HCT116 (cell line): ENCODE data around the gene SIT1.

Source experiments
- CEBPB ChIP-seq: IDR thresholded peaks from 2 replicates; pipeline ENCODE4 v1.6.1; 2012; ENCODE audit warnings: low read depth
- CTCF ChIP-seq, 3 experiments: fragments of 200-600 bp in 1 of 3; sonication (generic) in 1 of 3; IDR thresholded peaks in 2 of 3; conservative IDR thresholded peaks in 1 of 3; 2 replicates each; pipeline ENCODE4 v1.5.1; 2012 to 2017; ENCODE audit warnings: low read depth in 2 of 3, low read length in 2 of 3, antibody characterized with exemption in 1 of 3, borderline replicate concordance in 1 of 3, control low read depth in 1 of 3, mild to moderate bottlenecking in 1 of 3, mixed read lengths in 1 of 3, mixed run types in 1 of 3, moderate library complexity in 1 of 3; ENCODE audit not compliant: insufficient read depth in 1 of 3
- EZH2 ChIP-seq: fragments of 200-600 bp; sonication (generic); IDR thresholded peaks from 2 replicates; pipeline ENCODE4 v1.6.1; 2017; ENCODE audit warnings: antibody characterized with exemption, mixed run types
- POLR2A ChIP-seq: IDR thresholded peaks from 2 replicates; pipeline ENCODE4 v1.7.0; 2011; ENCODE audit warnings: borderline replicate concordance; ENCODE audit not compliant: insufficient read depth, insufficient read length; ENCODE audit errors: extremely low read depth
- POLR2AphosphoS5 ChIP-seq: IDR thresholded peaks from 2 replicates; pipeline ENCODE4 v1.6.1; 2011; ENCODE audit warnings: mild to moderate bottlenecking, low read depth, low read length, moderate library complexity
- RAD21 ChIP-seq: IDR thresholded peaks from 2 replicates; pipeline ENCODE4 v1.6.1; 2012; ENCODE audit warnings: low read depth, mild to moderate bottlenecking
- YY1 ChIP-seq: IDR thresholded peaks from 2 replicates; pipeline ENCODE4 v1.6.1; 2011; ENCODE audit warnings: low read length, low read depth, moderate library complexity, mild to moderate bottlenecking; ENCODE audit not compliant: insufficient replicate concordance; ENCODE audit errors: extremely low read depth
- ZNF274 ChIP-seq: fragments of 200-500 bp; sonication (Bioruptor generic); IDR thresholded peaks from 2 replicates; pipeline ENCODE4 v1.6.1; 2014; ENCODE audit warnings: mild to moderate bottlenecking, low read depth, low read length, inconsistent platforms
- TF ChIP-seq, protein P1 (sequence below): IDR thresholded peaks from 2 replicates; pipeline ENCODE4 v1.6.1; 2012

GRCh38 chr9:35674025-35674361 is 23.3 kb upstream of the SIT1 start:
- TF ChIP-seq RAD21 (no peak), EZH2 (no peak), CTCF (IDR thresholded peaks at IDR 0.05 in 2 of 3, conservative IDR thresholded peaks at IDR 0.05 in 1 of 3; ENCODE audit: borderline replicate concordance in 1 of 3, insufficient read depth in 1 of 3, low read depth in 2 of 3, low read length in 2 of 3) (no peak), POLR2A (no peak), CEBPB (no peak), POLR2AphosphoS5 (no peak), ZNF274 (no peak), YY1 (no peak)
- TF ChIP-seq, protein P1, sequence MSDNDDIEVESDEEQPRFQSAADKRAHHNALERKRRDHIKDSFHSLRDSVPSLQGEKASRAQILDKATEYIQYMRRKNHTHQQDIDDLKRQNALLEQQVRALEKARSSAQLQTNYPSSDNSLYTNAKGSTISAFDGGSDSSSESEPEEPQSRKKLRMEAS, result no peak
